ENCODE measurements around the gene IZUMO4.

Gene IZUMO4

GRCh38 chr19:2076526-2076944 lies 20.2 kb upstream of the IZUMO4 start:
- Histone ChIP-seq H3K27ac (ENCODE audit: low read depth, low read length, severe bottlenecking) (no peak overlapping the region), H3K36me3 (ENCODE audit: control insufficient read depth, insufficient read depth, low read length) (peaks cover 78% of the 10 kb centered on the region), H3K9me3 (ENCODE audit: control insufficient read depth, low read length) (no peaks in the 10 kb centered on the region), H3K4me3 (ENCODE audit: extremely low read depth, insufficient read depth, low read length, poor library complexity, severe bottlenecking) (no peak overlapping the region), H3K4me1 (ENCODE audit: control insufficient read depth, insufficient read depth, low read length, poor library complexity, severe bottlenecking) (no peaks in the 10 kb centered on the region)
- WGBS, 2 experiments (ENCODE audit: insufficient coverage in 2 of 2): 97 to 98% methylated on average over 31 to 32 of the region's 32 CpGs

GRCh38 chr19:2077398-2077797 lies 19.3 kb upstream of the IZUMO4 start:
- no peak overlapping the region for H3K27ac ChIP-seq (ENCODE audit: low read depth, low read length, severe bottlenecking)
- H3K4me1 ChIP-seq (ENCODE audit: control insufficient read depth, insufficient read depth, low read length, poor library complexity, severe bottlenecking): no peaks in the 10 kb centered on the region
- H3K36me3 ChIP-seq (ENCODE audit: control insufficient read depth, insufficient read depth, low read length): peaks cover 80% of the 10 kb centered on the region
- 97 to 98% methylated on average over 7 of the region's 7 CpGs for WGBS, 2 experiments (ENCODE audit: insufficient coverage in 2 of 2)
- no peaks in the 10 kb centered on the region for H3K9me3 ChIP-seq (ENCODE audit: control insufficient read depth, low read length)
- no peak overlapping the region for H3K4me3 ChIP-seq (ENCODE audit: extremely low read depth, insufficient read depth, low read length, poor library complexity, severe bottlenecking)

GRCh38 chr19:2077833-2078619 lies 18.7 kb upstream of the IZUMO4 start:
- no peaks in the 10 kb centered on the region for H3K9me3 ChIP-seq (ENCODE audit: control insufficient read depth, low read length)
- no peak overlapping the region for H3K4me3 ChIP-seq (ENCODE audit: extremely low read depth, insufficient read depth, low read length, poor library complexity, severe bottlenecking)
- no peak overlapping the region for H3K27ac ChIP-seq (ENCODE audit: low read depth, low read length, severe bottlenecking)
- WGBS, 2 experiments (ENCODE audit: insufficient coverage in 2 of 2): 96 to 97% methylated on average over 42 to 43 of the region's 44 CpGs
- peaks cover 76% of the 10 kb centered on the region for H3K36me3 ChIP-seq (ENCODE audit: control insufficient read depth, insufficient read depth, low read length)
- no peaks in the 10 kb centered on the region for H3K4me1 ChIP-seq (ENCODE audit: control insufficient read depth, insufficient read depth, low read length, poor library complexity, severe bottlenecking)

GRCh38 chr19:2079076-2079864 lies 17.4 kb upstream of the IZUMO4 start:
- Histone ChIP-seq H3K27ac (ENCODE audit: low read depth, low read length, severe bottlenecking) (no peak overlapping the region), H3K36me3 (ENCODE audit: control insufficient read depth, insufficient read depth, low read length) (peaks cover 77% of the 10 kb centered on the region), H3K4me1 (ENCODE audit: control insufficient read depth, insufficient read depth, low read length, poor library complexity, severe bottlenecking) (no peaks in the 10 kb centered on the region), H3K9me3 (ENCODE audit: control insufficient read depth, low read length) (no peaks in the 10 kb centered on the region), H3K4me3 (ENCODE audit: extremely low read depth, insufficient read depth, low read length, poor library complexity, severe bottlenecking) (no peak overlapping the region)
- WGBS, 2 experiments (ENCODE audit: insufficient coverage in 2 of 2): 95 to 97% methylated on average over 32 of the region's 32 CpGs

- 91 to 94% methylated on average over 22 of the region's 23 CpGs for WGBS, 2 experiments (ENCODE audit: insufficient coverage in 2 of 2)
- peaks cover 78% of the 10 kb centered on the region for H3K36me3 ChIP-seq (ENCODE audit: control insufficient read depth, insufficient read depth, low read length)
- no peaks in the 10 kb centered on the region for H3K9me3 ChIP-seq (ENCODE audit: control insufficient read depth, low read length)
- H3K27ac ChIP-seq (ENCODE audit: low read depth, low read length, severe bottlenecking): no peak overlapping the region
- no peak overlapping the region for H3K4me3 ChIP-seq (ENCODE audit: extremely low read depth, insufficient read depth, low read length, poor library complexity, severe bottlenecking)
- no peaks in the 10 kb centered on the region for H3K4me1 ChIP-seq (ENCODE audit: control insufficient read depth, insufficient read depth, low read length, poor library complexity, severe bottlenecking)
Measured at GRCh38 chr19:2079865-2080301, 16.8 kb upstream of the IZUMO4 start.

GRCh38 chr19:2080336-2080988 lies 16.3 kb upstream of the IZUMO4 start:
- H3K36me3 ChIP-seq (ENCODE audit: control insufficient read depth, insufficient read depth, low read length): peaks cover 76% of the 10 kb centered on the region
- 95 to 96% methylated on average over 20 to 22 of the region's 23 CpGs for WGBS, 2 experiments (ENCODE audit: insufficient coverage in 2 of 2)
- no peaks in the 10 kb centered on the region for H3K9me3 ChIP-seq (ENCODE audit: control insufficient read depth, low read length)
- no peak overlapping the region for H3K27ac ChIP-seq (ENCODE audit: low read depth, low read length, severe bottlenecking)
- H3K4me1 ChIP-seq (ENCODE audit: control insufficient read depth, insufficient read depth, low read length, poor library complexity, severe bottlenecking): peaks cover 2% of the 10 kb centered on the region
- H3K4me3 ChIP-seq (ENCODE audit: extremely low read depth, insufficient read depth, low read length, poor library complexity, severe bottlenecking): no peak overlapping the region

- Histone ChIP-seq H3K27ac (ENCODE audit: low read depth, low read length, severe bottlenecking) (no peak overlapping the region), H3K9me3 (ENCODE audit: control insufficient read depth, low read length) (no peaks in the 10 kb centered on the region), H3K36me3 (ENCODE audit: control insufficient read depth, insufficient read depth, low read length) (peaks cover 71% of the 10 kb centered on the region), H3K4me1 (ENCODE audit: control insufficient read depth, insufficient read depth, low read length, poor library complexity, severe bottlenecking) (peaks cover 4% of the 10 kb centered on the region), H3K4me3 (ENCODE audit: extremely low read depth, insufficient read depth, low read length, poor library complexity, severe bottlenecking) (no peak overlapping the region)
- WGBS, 2 experiments (ENCODE audit: insufficient coverage in 2 of 2): 95% methylated on average over 30 of the region's 30 CpGs
Measured at GRCh38 chr19:2081873-2082810, 14.6 kb upstream of the IZUMO4 start.

- Histone ChIP-seq H3K4me3 (ENCODE audit: extremely low read depth, insufficient read depth, low read length, poor library complexity, severe bottlenecking) (no peak overlapping the region), H3K27ac (ENCODE audit: low read depth, low read length, severe bottlenecking) (peak overlapping the region; percentile 10), H3K36me3 (ENCODE audit: control insufficient read depth, insufficient read depth, low read length) (peaks cover 68% of the 10 kb centered on the region), H3K9me3 (ENCODE audit: control insufficient read depth, low read length) (no peaks in the 10 kb centered on the region), H3K4me1 (ENCODE audit: control insufficient read depth, insufficient read depth, low read length, poor library complexity, severe bottlenecking) (peaks cover 4% of the 10 kb centered on the region)
- 93 to 96% methylated on average over 11 to 18 of the region's 20 CpGs for WGBS, 2 experiments (ENCODE audit: insufficient coverage in 2 of 2)
Measured at GRCh38 chr19:2083174-2083854, 13.4 kb upstream of the IZUMO4 start.

GRCh38 chr19:2084993-2085720 lies 11.6 kb upstream of the IZUMO4 start:
- Histone ChIP-seq H3K27ac (ENCODE audit: low read depth, low read length, severe bottlenecking) (peak overlapping the region; percentile 62), H3K4me3 (ENCODE audit: extremely low read depth, insufficient read depth, low read length, poor library complexity, severe bottlenecking) (no peak overlapping the region), H3K36me3 (ENCODE audit: control insufficient read depth, insufficient read depth, low read length) (peaks cover 55% of the 10 kb centered on the region), H3K4me1 (ENCODE audit: control insufficient read depth, insufficient read depth, low read length, poor library complexity, severe bottlenecking) (peaks cover 18% of the 10 kb centered on the region), H3K9me3 (ENCODE audit: control insufficient read depth, low read length) (no peaks in the 10 kb centered on the region)
- 89 to 94% methylated on average over 22 to 23 of the region's 28 CpGs for WGBS, 2 experiments (ENCODE audit: insufficient coverage in 2 of 2)
